A549 treated with AZD2906 at 1 μM for 4 hours (cell line): Measurements from ENCODE around the gene RAB12. TPM values are rescaled to one million over a fixed set of nuclear protein-coding genes. Genes with fewer than 3 reads are reported as not detected.

Experiments used
- total RNA-seq: library from RNA; stranded (reverse); fragments of 200-300 nt; extraction: Qiagen RNA extraction; gene quantifications from 5 replicates; pipeline ENCODE4 v1.2.3, GENCODE V29; 2022

The RAB12 gene
- total RNA-seq, result 22.3 to 26.5 TPM (median 24.0 TPM) in 5 replicates

GRCh38 chr18:8608795-8609658 is at the start of gene RAB12:
Gene RAB12, plus strand, starts transcription at chr18:8609437. Its CDS starts 3 bp downstream, at chr18:8609440.

Other genes with a start within 250 kb of the RAB12 start
- 47.0 to 55.3 TPM (median 53.1 TPM) in 5 replicates for gene MTCL1, start 96.1 kb downstream of the RAB12 start, total RNA-seq